Colonic mucosa (tissue), 4 donors: Measurements from ENCODE around the gene UTS2. TPM values are rescaled to one million over a fixed set of nuclear protein-coding genes. Genes with fewer than 3 reads are reported as not detected.
A peak's percentile ranks its signal among the peaks of the same experiment; 100 is the strongest.

Source experiments
- DNase-seq: peaks from one replicate; pipeline ENCODE4 v3.0.0-alpha.2; 2020
- H3K27ac ChIP-seq: fragments of 200-600 bp; one replicate; pipeline ENCODE4 v1.8.0; 2021
- H3K27me3 ChIP-seq: fragments of 200-600 bp; one replicate; pipeline ENCODE4 v1.8.0; 2021
- H3K36me3 ChIP-seq: fragments of 200-600 bp; one replicate; pipeline ENCODE4 v1.8.0; 2021
- H3K4me1 ChIP-seq: fragments of 200-600 bp; one replicate; pipeline ENCODE4 v1.8.0; 2021; ENCODE audit warnings: mild to moderate bottlenecking
- H3K4me3 ChIP-seq: fragments of 200-600 bp; one replicate; pipeline ENCODE4 v1.8.0; 2021
- H3K9ac ChIP-seq, 2 donors: one replicate each; pipeline ENCODE4 v1.7.0; 2013; ENCODE audit warnings: control low read depth in 2 of 2, low read depth in 2 of 2, low read length in 2 of 2
- H3K9me3 ChIP-seq: fragments of 200-600 bp; one replicate; pipeline ENCODE4 v1.8.0; 2021
- CTCF ChIP-seq: fragments of 200-600 bp; IDR thresholded peaks from one replicate; pipeline ENCODE4 v1.8.0; 2022; ENCODE audit warnings: antibody characterized with exemption, mild to moderate bottlenecking
- intact Hi-C: fragments of 100-400 bp; cut with DNase I; formaldehyde crosslinking; loops from one replicate; pipeline ENCODE4 v1.14.1; 2022
- total RNA-seq, 2 donors: library from RNA; stranded (reverse); fragmentation: NEBNext Ultra II Directional in 1 of 2; extraction: Animal tissue kit (Norgen Biotek cat#: 25700) in 1 of 2; gene quantifications; one replicate each; pipeline ENCODE4 v1.2.1, GENCODE V29; 2021
- donor health status: healthy.
- donor health status: DM: no; HTN: no; CAD: no.
- donor health status: DM: no; HTN: no; CAD: no.

UTS2 gene
- total RNA-seq, 2 donors from 2014 or later = 0.20 TPM; not detected in 1

- Histone ChIP-seq H3K36me3 (no peaks in the 10 kb centered on the region), H3K9me3 (no peaks in the 10 kb centered on the region), H3K4me3 (no peak overlapping the region), H3K4me1 (no peaks in the 10 kb centered on the region), H3K9ac (no peak overlapping the region), H3K27me3 (no peaks in the 10 kb centered on the region), H3K27ac (no peak overlapping the region)
- DNase-seq = no peak
- intact Hi-C loops = no loop called here
- no peak for TF ChIP-seq CTCF
These were observed 13.3 kb downstream of the UTS2 start for GRCh38 chr1:7839526-7839925.

GRCh38 chr1:7838714-7839113 is 14.2 kb downstream of the UTS2 start:
- Histone ChIP-seq H3K4me3 (no peak overlapping the region), H3K9me3 (no peaks in the 10 kb centered on the region), H3K36me3 (no peaks in the 10 kb centered on the region), H3K27me3 (no peaks in the 10 kb centered on the region), H3K4me1 (no peaks in the 10 kb centered on the region), H3K27ac (no peak overlapping the region), H3K9ac (no peak overlapping the region)
- TF ChIP-seq CTCF = no peak
- no peak for DNase-seq
- intact Hi-C loops = no loop called here

DNA sequence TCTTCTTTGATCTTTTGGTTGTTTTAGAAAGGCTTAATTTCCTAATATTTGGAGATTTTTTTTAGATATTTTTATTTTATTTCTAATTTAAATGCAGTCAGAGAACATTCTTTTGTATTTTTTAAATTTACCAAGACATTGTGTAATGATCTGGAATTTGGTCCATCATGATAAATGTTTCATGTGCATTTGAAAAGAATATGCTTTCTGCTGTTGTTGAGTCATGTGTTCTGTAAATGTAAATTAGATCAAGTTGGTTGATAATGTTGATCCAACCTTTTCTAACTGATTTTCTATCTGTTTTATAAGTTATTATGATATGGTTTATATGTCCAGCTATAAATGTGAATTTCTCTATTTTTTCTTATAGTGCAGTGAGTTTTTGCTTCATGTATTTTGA is 19.8 kb downstream of the UTS2 start:
- no peaks in the 10 kb centered on the region for H3K36me3 ChIP-seq
- H3K27ac ChIP-seq = no peak overlapping the region
- H3K4me1 ChIP-seq = no peaks in the 10 kb centered on the region
- DNase-seq = no peak
- H3K4me3 ChIP-seq = no peak overlapping the region
- intact Hi-C loops = no loop called here
- no peaks in the 10 kb centered on the region for H3K27me3 ChIP-seq
- no peak for TF ChIP-seq CTCF
- H3K9me3 ChIP-seq = no peaks in the 10 kb centered on the region
- no peak overlapping the region for H3K9ac ChIP-seq

- Histone ChIP-seq H3K9me3 (no peaks in the 10 kb centered on the region), H3K4me3 (no peak overlapping the region), H3K4me1 (no peaks in the 10 kb centered on the region), H3K36me3 (no peaks in the 10 kb centered on the region), H3K27ac (no peak overlapping the region), H3K27me3 (no peaks in the 10 kb centered on the region), H3K9ac (no peak overlapping the region)
- DNase-seq = no peak
- TF ChIP-seq CTCF = no peak
- intact Hi-C loops = no loop called here
These were observed 21.4 kb downstream of the UTS2 start for GRCh38 chr1:7831458-7831857.

DNA sequence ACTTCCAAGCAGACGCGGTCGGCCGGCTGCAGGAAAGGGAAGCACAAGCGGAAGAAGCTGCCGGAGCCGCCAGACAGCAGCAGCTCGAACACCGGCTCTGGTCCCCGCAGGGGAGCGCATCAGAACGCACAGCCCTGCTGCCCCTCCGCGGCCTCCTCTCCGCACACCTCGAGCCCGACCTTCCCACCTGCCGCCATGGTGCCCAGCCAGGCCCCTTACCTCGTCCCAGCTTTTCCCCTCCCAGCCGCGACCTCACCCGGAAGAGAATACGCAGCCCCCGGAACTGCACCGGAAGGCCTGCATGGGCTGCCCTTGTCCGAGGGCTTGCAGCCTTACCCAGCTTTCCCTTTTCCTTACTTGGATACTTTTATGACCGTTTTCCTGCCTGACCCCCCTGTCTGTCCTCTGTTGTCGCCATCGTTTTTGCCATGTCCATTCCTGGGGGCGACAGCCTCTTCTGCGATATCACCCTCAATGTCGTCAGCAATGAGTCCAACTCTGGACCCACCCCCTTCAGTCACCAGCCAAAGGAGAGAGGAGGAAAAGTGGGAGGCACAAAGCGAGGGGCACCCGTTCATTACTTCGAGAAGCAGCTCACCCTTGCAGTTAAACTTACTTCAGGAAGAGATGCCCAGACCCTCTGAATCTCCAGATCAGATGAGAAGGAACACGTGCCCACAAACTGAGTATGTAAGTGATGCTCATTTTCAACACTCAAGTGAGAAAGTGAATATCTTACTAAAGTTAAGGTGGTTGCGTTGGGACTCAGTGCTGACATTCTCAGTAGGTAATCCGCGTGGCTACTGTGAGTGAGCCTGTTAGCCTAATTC is 25.5 kb downstream of the UTS2 start:
- H3K4me1 ChIP-seq = no peaks in the 10 kb centered on the region
- intact Hi-C loops = no loop called here
- no peak overlapping the region for H3K27ac ChIP-seq
- DNase-seq = peak; percentile 58
- H3K27me3 ChIP-seq = no peaks in the 10 kb centered on the region
- no peaks in the 10 kb centered on the region for H3K9me3 ChIP-seq
- peaks cover 4% of the 10 kb centered on the region for H3K36me3 ChIP-seq
- H3K9ac ChIP-seq = no peak overlapping the region
- no peak for TF ChIP-seq CTCF
- peak overlapping the region; percentile 24 for H3K4me3 ChIP-seq
